NCI-H2227 (cell line): Measurements from ENCODE around the gene FRMD4A.
"Not testable (repeated sequence)": the region's sequence is repeated elsewhere in the genome, so short reads cannot be mapped to it uniquely, and the experiment has no call there.

ENCODE experiments used
- DNase-seq: peaks from one replicate; lab custom pipeline; 2025; ENCODE audit not compliant: unreplicated experiment; lab: John Stamatoyannopoulos, UW

FRMD4A gene

GRCh38 chr10:14116837-14117236, 213.9 kb downstream of the FRMD4A start:
- DNase-seq = no peak

GRCh38 chr10:14116021-14116420, 214.7 kb downstream of the FRMD4A start:
- no peak for DNase-seq

- no peak for DNase-seq
Observed at GRCh38 chr10:14114791-14115190, 215.9 kb downstream of the FRMD4A start.

- DNase-seq = no peak
Observed at GRCh38 chr10:14112056-14112455, 218.7 kb downstream of the FRMD4A start.

DNA sequence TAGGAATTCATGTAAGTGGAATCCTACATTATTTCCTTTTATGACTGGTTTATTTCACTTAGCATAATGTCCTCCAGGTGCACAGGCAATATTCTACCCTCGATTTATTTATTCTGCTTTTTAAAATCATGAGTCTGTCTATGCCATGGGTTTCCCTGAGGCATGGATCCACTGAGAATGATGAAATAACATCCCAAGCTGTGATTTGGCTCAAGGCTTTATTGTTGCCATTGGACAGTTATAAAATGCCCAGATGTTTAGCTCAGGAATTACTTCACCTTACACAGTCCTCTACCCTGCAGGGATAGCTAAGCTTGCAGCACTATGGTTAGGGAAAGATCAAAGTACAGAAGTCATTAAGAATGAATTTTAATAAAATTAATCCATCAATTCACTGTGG, 219.5 kb downstream of the FRMD4A start:
- DNase-seq = no peak

GRCh38 chr10:14106828-14107227, 223.9 kb downstream of the FRMD4A start:
- DNase-seq = no peak

DNA sequence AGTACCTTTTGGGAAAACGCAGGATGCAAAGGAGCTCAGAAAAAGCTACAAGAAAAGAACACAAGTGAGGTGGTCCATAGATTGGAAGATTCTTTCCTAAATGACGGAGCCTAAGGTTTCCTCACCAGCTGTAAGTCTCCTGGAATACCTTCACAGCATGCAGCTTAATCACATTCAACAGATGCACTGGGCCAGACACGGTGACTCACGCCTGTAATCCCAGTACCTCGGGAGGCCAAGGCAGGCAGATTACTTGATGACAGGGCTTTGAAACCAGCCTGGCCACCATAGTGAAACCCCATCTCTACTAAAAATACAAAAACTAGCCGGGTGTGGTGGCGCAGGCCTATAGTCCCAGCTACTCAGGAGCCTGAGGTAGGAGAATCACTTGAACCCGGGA, 228.7 kb downstream of the FRMD4A start:
- DNase-seq = no peak

DNA sequence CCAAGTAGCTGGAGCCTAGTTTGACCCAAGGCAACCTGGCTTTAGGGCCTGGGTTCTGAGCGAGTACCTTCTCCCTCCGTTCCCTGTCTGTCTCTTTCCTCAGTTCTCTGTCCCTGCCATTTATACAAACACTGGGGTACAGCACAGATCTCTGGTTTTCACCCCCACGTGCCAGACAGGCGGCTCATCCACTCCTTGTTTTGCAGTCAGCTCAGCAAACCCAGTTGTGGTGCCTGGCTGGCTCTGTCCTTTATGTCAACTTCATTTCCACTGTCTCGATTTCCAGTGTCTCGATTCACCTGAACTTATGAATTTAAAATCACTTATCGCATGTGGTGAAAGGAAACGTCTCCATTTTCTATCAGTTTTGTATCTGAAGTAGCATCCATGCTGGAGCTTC, 230.8 kb downstream of the FRMD4A start:
- DNase-seq = no peak

GRCh38 chr10:14093730-14094484, 236.8 kb downstream of the FRMD4A start:
- DNase-seq = peak; percentile 19

DNA sequence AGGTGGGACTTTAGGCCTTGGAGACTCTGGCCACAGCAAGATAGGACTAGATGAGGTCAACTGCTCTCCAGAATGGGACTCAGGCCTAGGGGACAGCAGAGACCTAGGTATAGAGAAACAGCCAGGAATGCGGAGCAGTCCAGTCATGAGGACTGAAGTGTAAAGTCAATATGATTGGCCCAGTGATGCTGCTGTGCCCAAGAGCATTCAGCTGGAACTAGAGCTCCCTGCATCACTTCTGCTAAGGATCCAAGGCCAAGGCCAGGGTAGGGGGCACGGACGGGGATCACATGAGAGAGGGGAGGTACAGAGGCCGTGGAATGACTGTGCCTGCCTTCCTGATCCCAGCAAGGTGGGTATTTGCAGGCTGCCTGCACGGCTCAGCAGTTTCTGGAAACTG, 237.9 kb downstream of the FRMD4A start:
- DNase-seq = no peak

DNA sequence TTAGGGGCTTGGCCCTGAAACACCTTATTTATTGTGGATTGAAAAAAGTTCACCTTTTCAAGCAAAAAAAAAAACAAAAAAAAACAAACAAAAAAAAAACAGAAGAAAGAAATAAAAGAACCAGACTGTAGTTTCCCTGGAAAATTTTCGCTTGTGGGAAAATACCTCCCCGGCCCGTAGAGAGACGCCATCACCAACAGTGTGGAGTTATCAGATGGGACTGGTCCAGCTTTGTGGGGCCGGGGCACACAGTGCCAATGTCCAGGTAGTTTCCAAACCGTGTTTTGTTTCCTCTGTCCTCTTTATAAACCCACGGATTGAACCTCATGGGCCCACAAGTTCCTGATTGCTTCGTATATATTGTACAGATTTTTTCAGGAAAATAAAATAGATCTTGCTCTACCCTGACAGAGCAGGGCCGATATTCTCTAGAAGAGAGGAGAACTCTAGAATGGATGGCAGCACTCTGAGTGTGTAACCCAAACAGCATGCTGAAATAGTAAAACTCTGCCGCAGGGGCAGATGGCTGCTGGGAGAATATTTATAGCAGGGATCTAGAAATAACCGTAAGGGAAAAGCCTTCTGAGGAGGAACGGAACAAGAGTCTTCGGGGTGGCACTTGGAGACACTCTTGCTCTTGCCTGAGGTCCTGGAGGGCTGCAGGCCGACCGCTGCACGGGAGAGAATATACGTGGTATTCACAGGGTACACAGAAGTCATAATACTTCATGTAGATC, 241.0 kb downstream of the FRMD4A start:
- no peak for DNase-seq

GRCh38 chr10:14087566-14087965, 243.2 kb downstream of the FRMD4A start:
- DNase-seq = no peak

- DNase-seq = no peak
Observed at GRCh38 chr10:14086596-14086995, 244.1 kb downstream of the FRMD4A start.

DNA sequence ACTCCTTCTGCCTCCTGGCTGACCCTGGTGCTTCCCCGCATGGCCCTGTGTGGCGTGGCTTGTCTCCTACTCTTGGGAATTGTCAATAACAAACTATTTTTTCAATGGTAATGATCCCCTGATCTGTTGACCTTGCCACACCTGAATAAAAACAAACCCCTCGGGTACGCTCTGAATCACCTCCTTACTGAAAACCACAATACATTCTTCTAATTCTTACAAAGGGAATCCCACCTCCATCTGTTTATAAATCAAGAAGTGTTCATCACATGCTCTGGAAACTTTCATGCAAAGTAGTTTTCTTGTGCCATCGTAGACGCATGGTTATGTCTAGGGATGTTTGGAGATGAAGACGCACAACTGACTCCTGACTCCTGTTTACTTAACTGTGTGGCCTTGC, 245.8 kb downstream of the FRMD4A start:
- no peak for DNase-seq

GRCh38 chr10:14080795-14081194, 249.9 kb downstream of the FRMD4A start:
- DNase-seq = no peak

DNA sequence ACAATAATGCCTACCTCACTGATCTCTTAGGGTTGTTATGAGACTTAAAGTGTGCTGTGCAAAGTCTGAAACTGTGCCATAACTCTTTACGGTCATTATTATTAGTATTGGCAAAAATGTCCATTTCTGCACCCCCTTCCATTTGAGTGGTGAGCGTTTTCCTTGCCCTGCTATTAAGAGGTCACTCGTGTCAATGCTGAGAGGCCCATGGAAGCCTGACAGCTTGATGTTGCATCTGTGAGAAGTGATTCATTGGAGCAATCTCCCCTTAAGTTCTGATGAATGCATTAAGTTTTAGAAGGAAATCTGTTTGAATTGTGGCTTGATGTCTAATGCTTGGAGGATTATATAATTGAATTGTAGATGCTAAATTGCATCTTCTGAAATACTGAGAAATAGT, 253.3 kb downstream of the FRMD4A start:
- DNase-seq = no peak

- DNase-seq = peak; percentile 52
Observed at GRCh38 chr10:14074062-14074884, 256.5 kb downstream of the FRMD4A start.

DNA sequence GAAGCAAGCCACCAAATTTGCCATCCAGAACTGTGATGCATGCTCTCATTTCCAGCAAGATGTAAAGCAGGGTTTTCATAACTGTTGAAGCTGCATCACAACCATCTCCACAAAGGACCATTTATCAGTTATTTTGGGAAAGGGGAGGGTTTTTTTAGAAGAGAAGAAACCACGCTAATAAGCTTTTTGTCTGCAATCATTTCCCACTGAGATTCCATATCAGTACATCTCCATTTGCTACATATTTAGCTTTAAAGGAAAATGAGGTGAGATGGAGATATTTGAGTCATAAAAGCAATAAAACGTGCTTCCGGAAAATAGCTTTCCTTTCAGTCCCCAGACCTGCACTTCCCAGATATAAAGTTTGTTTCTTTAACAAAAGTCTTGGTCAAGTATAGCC, 258.2 kb downstream of the FRMD4A start:
- DNase-seq = no peak

DNA sequence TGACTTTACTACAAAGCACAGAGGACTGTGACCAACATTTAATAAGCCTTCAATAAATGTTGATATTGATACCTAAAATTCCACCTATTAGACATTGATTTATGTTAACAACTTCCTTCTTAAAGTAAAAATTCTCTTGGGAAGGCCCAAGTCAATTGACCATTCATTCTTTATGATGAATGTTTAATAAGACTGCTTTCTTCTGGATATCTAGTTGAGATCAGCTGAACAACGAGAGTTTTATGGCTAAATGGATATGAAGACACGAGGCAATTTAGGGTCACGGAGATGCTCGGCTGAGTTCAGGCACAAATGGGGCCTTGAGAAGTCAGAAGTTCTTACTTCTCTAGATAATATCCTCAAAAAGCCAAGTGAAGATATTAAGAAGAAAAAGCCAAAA, 258.8 kb downstream of the FRMD4A start:
- no peak for DNase-seq

- DNase-seq = no peak
Observed at GRCh38 chr10:14068601-14069250, 262.0 kb downstream of the FRMD4A start.

GRCh38 chr10:14067638-14068037, 263.1 kb downstream of the FRMD4A start:
- DNase-seq = not testable (repeated sequence)
